IPS-15b (cell line): Measurements from ENCODE around the gene GALNT18.

Experiments used
- H3K27me3 ChIP-seq: one replicate; pipeline ENCODE4 v1.6.1; 2013; ENCODE audit warnings: low read length; ENCODE audit not compliant: control insufficient read depth, insufficient read depth
- H3K36me3 ChIP-seq: one replicate; pipeline ENCODE4 v1.6.1; 2013; ENCODE audit warnings: low read length; ENCODE audit not compliant: control insufficient read depth, insufficient read depth
- H3K4me1 ChIP-seq: one replicate; pipeline ENCODE4 v1.6.1; 2013; ENCODE audit warnings: mild to moderate bottlenecking, low read length; ENCODE audit not compliant: control insufficient read depth, insufficient read depth
- H3K4me3 ChIP-seq: one replicate; pipeline ENCODE4 v1.5.1; 2013; ENCODE audit warnings: low read depth, low read length
- H3K9ac ChIP-seq: one replicate; pipeline ENCODE4 v1.6.1; 2013; ENCODE audit warnings: low read depth, mild to moderate bottlenecking, low read length
- H3K9me3 ChIP-seq: one replicate; pipeline ENCODE4 v1.6.1; 2013; ENCODE audit warnings: mild to moderate bottlenecking, low read length; ENCODE audit not compliant: control insufficient read depth, insufficient read depth

GALNT18 gene

GRCh38 chr11:11584530-11584810 lies 37.3 kb downstream of the GALNT18 start:
- no peaks in the 10 kb centered on the region for H3K36me3 ChIP-seq
- H3K9me3 ChIP-seq = no peaks in the 10 kb centered on the region
- no peaks in the 10 kb centered on the region for H3K27me3 ChIP-seq
- no peak overlapping the region for H3K4me3 ChIP-seq
- H3K4me1 ChIP-seq = peaks cover 7% of the 10 kb centered on the region
- no peak overlapping the region for H3K9ac ChIP-seq

GRCh38 chr11:11583801-11584529 lies 37.8 kb downstream of the GALNT18 start:
- Histone ChIP-seq H3K36me3 (no peaks in the 10 kb centered on the region), H3K9ac (no peak overlapping the region), H3K9me3 (no peaks in the 10 kb centered on the region), H3K4me3 (no peak overlapping the region), H3K27me3 (no peaks in the 10 kb centered on the region), H3K4me1 (peaks cover 3% of the 10 kb centered on the region)

- no peak overlapping the region for H3K4me3 ChIP-seq
- H3K9ac ChIP-seq = no peak overlapping the region
- H3K27me3 ChIP-seq = no peaks in the 10 kb centered on the region
- no peaks in the 10 kb centered on the region for H3K4me1 ChIP-seq
- H3K36me3 ChIP-seq = no peaks in the 10 kb centered on the region
- no peaks in the 10 kb centered on the region for H3K9me3 ChIP-seq
Observed at GRCh38 chr11:11582011-11582701, 39.6 kb downstream of the GALNT18 start.

- Histone ChIP-seq H3K9ac (no peak overlapping the region), H3K9me3 (no peaks in the 10 kb centered on the region), H3K36me3 (no peaks in the 10 kb centered on the region), H3K4me3 (no peak overlapping the region), H3K27me3 (no peaks in the 10 kb centered on the region), H3K4me1 (no peaks in the 10 kb centered on the region)
Observed at GRCh38 chr11:11581481-11581880, 40.3 kb downstream of the GALNT18 start.

GRCh38 chr11:11580841-11581411 lies 40.9 kb downstream of the GALNT18 start:
- Histone ChIP-seq H3K4me1 (no peaks in the 10 kb centered on the region), H3K9me3 (no peaks in the 10 kb centered on the region), H3K27me3 (no peaks in the 10 kb centered on the region), H3K36me3 (no peaks in the 10 kb centered on the region), H3K9ac (no peak overlapping the region), H3K4me3 (no peak overlapping the region)

- Histone ChIP-seq H3K4me3 (no peak overlapping the region), H3K9me3 (no peaks in the 10 kb centered on the region), H3K27me3 (no peaks in the 10 kb centered on the region), H3K9ac (no peak overlapping the region), H3K4me1 (no peaks in the 10 kb centered on the region), H3K36me3 (no peaks in the 10 kb centered on the region)
Observed at GRCh38 chr11:11580012-11580411, 41.8 kb downstream of the GALNT18 start.

- H3K27me3 ChIP-seq = no peaks in the 10 kb centered on the region
- H3K4me3 ChIP-seq = no peak overlapping the region
- no peaks in the 10 kb centered on the region for H3K36me3 ChIP-seq
- H3K9ac ChIP-seq = no peak overlapping the region
- no peaks in the 10 kb centered on the region for H3K9me3 ChIP-seq
- no peaks in the 10 kb centered on the region for H3K4me1 ChIP-seq
Observed at GRCh38 chr11:11579012-11579988, 42.5 kb downstream of the GALNT18 start.

GRCh38 chr11:11577932-11578911 lies 43.6 kb downstream of the GALNT18 start:
- H3K36me3 ChIP-seq = no peaks in the 10 kb centered on the region
- no peaks in the 10 kb centered on the region for H3K9me3 ChIP-seq
- H3K4me3 ChIP-seq = no peak overlapping the region
- H3K4me1 ChIP-seq = no peaks in the 10 kb centered on the region
- H3K27me3 ChIP-seq = no peaks in the 10 kb centered on the region
- H3K9ac ChIP-seq = no peak overlapping the region

GRCh38 chr11:11577251-11577855 lies 44.5 kb downstream of the GALNT18 start:
- Histone ChIP-seq H3K9me3 (no peaks in the 10 kb centered on the region), H3K4me1 (no peaks in the 10 kb centered on the region), H3K4me3 (no peak overlapping the region), H3K27me3 (no peaks in the 10 kb centered on the region), H3K36me3 (no peaks in the 10 kb centered on the region), H3K9ac (no peak overlapping the region)

- no peaks in the 10 kb centered on the region for H3K9me3 ChIP-seq
- no peaks in the 10 kb centered on the region for H3K36me3 ChIP-seq
- no peaks in the 10 kb centered on the region for H3K27me3 ChIP-seq
- H3K9ac ChIP-seq = no peak overlapping the region
- no peaks in the 10 kb centered on the region for H3K4me1 ChIP-seq
- H3K4me3 ChIP-seq = no peak overlapping the region
Observed at GRCh38 chr11:11574373-11575287, 47.2 kb downstream of the GALNT18 start.
